ENCODE measurements around the gene GSDMA. TPM values are rescaled to one million over a fixed set of nuclear protein-coding genes. Genes with fewer than 3 reads are reported as not detected.

GSDMA gene
- total and polyA plus RNA-seq, 10 of the 15 experiments (the other 5 are each of a cell fraction or from before 2014, with no cell fraction given) = 0.04 to 0.11 TPM; not detected in 8

DNA sequence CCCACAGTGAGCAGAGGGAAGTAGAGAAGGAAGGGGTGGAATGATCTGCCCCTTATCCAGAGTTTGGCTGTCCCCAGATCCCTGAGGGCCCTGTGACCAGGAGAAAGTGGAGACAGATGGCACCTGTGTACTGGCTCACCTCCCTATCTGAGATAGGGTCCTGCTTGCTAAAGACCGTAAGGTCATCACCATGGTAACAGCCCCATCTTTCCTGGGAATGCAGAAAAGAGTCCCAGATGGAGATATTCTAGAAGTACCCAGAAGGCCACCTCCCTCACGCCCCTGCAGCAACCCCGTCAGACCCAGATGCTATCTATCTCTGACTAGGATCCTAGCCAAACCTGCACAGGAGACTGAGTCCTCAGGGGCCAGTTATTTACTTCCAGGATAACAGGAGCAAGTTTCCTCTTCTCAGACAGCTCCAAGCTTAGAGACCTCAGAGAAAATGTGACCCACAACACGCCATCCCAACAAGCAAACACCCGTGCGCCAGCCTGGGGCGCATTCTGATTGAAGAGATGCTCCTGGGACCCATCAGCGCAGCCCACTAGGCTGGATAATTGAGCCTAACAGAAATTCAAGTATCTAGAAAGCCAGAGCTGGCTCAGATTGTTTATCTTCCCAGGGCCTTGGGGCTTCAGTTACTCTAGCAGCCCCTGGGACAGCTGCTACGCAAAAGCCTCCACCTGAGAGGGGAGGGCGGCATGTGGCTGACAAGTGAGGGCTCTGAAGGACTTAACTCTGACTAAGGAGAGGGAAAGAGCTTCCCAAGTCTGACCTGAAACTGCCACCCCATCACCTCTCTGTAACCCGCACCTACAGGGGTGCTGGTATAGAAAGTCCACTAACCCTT, 37.3 kb upstream of the GSDMA start:
- Histone ChIP-seq H3K27ac (ENCODE audit: control insufficient read depth, insufficient read depth) (peak overlapping the region; percentile 82), H3K27me3 (replicated peaks in 1 of 2; ENCODE audit: control insufficient read depth in 2 of 2, insufficient read depth in 2 of 2, low read length in 1 of 2) (no peaks in the 10 kb centered on the region), H4K20me1 (ENCODE audit: control insufficient read depth, insufficient read depth) (no peaks in the 10 kb centered on the region), H3K79me2 (ENCODE audit: control insufficient read depth, insufficient read depth, low read length) (peaks cover 58% of the 10 kb centered on the region), H3K4me1 (ENCODE audit: control insufficient read depth, insufficient read depth, low read length) (peaks cover 40% of the 10 kb centered on the region), H3K9me3 (replicated peaks; ENCODE audit: control insufficient read depth, insufficient read depth, low read length) (no peaks in the 10 kb centered on the region), H3K9ac (ENCODE audit: control insufficient read depth, insufficient read depth, low read length) (peak overlapping the region; percentile 83), H3K4me3 (peak overlapping the region; percentile 87), H3K36me3 (ENCODE audit: control insufficient read depth in 2 of 2, insufficient read depth in 2 of 2, low read length in 1 of 2) (peaks cover 8 to 13% of the 10 kb centered on the region in 2 experiments; a peak in 3 of 4 replicates), H2AFZ (ENCODE audit: control insufficient read depth, low read depth, low read length) (no peak overlapping the region), H3K4me2 (ENCODE audit: control insufficient read depth, insufficient read depth) (peak overlapping the region; percentile 89)
- ChIA-PET CTCF (interaction anchor here (1.0 to 2.2 kb wide), 8 partner anchors 10 to 60 kb away, joined by 3 to 12 read pairs (median 4); partner anchors contain the start of gene PSMD3), POLR2A (interaction anchor here (0.6 to 6.4 kb wide), 8 partner anchors 10 to 170 kb away, joined by 3 to 64 read pairs (median 4); no protein-coding TSS in a partner anchor), RAD21 (ENCODE audit: unreplicated experiment) (interaction anchor here (0.9 to 4.2 kb wide), 6 partner anchors 10 to 170 kb away, joined by 4 to 35 read pairs (median 7); partner anchors contain the start of gene PSMD3), SMC1A (ENCODE audit: uncharacterized antibody, unreplicated experiment) (interaction anchor here (1.1 to 5.7 kb wide), 3 partner anchors 10 to 21 kb away, joined by 3 to 46 read pairs (median 12); no protein-coding TSS in a partner anchor)
- FAIRE-seq = no peak
- ATAC-seq = no peak
- no TSS peak for BruUV-seq (replicated peaks)
- intact Hi-C loops (cut with micrococcal nuclease; ENCODE audit: unreplicated experiment) = loop anchor here (2.0 to 5.0 kb wide), 3 partner anchors 33 to 168 kb away; partner anchors contain the start of gene PSMD3
- no peak for DNase-seq (ENCODE audit: low read depth, low spot score)
- 92% methylated on average over 11 of the region's 11 CpGs for WGBS (ENCODE audit: insufficient coverage, insufficient replicate concordance, low lambda C conversion rate, missing lambda C conversion rate)
- in situ Hi-C loops (cut with MboI) = no loop called here
- TF ChIP-seq, protein P1, sequence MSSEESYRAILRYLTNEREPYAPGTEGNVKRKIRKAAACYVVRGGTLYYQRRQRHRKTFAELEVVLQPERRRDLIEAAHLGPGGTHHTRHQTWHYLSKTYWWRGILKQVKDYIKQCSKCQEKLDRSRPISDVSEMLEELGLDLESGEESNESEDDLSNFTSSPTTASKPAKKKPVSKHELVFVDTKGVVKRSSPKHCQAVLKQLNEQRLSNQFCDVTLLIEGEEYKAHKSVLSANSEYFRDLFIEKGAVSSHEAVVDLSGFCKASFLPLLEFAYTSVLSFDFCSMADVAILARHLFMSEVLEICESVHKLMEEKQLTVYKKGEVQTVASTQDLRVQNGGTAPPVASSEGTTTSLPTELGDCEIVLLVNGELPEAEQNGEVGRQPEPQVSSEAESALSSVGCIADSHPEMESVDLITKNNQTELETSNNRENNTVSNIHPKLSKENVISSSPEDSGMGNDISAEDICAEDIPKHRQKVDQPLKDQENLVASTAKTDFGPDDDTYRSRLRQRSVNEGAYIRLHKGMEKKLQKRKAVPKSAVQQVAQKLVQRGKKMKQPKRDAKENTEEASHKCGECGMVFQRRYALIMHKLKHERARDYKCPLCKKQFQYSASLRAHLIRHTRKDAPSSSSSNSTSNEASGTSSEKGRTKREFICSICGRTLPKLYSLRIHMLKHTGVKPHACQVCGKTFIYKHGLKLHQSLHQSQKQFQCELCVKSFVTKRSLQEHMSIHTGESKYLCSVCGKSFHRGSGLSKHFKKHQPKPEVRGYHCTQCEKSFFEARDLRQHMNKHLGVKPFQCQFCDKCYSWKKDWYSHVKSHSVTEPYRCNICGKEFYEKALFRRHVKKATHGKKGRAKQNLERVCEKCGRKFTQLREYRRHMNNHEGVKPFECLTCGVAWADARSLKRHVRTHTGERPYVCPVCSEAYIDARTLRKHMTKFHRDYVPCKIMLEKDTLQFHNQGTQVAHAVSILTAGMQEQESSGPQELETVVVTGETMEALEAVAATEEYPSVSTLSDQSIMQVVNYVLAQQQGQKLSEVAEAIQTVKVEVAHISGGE (CRISPR knock-in tag; IDR thresholded peaks at IDR 0.05) = no peak
- TF ChIP-seq PAX5 (IDR thresholded peaks at IDR 0.05; ENCODE audit: borderline replicate concordance, low read depth, low read length) (no peak), NR2F1 (conservative IDR thresholded peaks at IDR 0.05) (peak; percentile 10; the same call in 1 of the 2 replicates), CEBPB (IDR thresholded peaks at IDR 0.05; ENCODE audit: borderline replicate concordance in 1 of 2, low read depth in 2 of 2, low read length in 2 of 2) (no peak), CBFB (IDR thresholded peaks at IDR 0.05; ENCODE audit: low read depth) (no peak), IKZF1 (conservative IDR thresholded peaks at IDR 0.05) (no peak), SMAD5 (IDR thresholded peaks at IDR 0.05; ENCODE audit: low read depth) (no peak)
- TF ChIP-seq, protein P2, sequence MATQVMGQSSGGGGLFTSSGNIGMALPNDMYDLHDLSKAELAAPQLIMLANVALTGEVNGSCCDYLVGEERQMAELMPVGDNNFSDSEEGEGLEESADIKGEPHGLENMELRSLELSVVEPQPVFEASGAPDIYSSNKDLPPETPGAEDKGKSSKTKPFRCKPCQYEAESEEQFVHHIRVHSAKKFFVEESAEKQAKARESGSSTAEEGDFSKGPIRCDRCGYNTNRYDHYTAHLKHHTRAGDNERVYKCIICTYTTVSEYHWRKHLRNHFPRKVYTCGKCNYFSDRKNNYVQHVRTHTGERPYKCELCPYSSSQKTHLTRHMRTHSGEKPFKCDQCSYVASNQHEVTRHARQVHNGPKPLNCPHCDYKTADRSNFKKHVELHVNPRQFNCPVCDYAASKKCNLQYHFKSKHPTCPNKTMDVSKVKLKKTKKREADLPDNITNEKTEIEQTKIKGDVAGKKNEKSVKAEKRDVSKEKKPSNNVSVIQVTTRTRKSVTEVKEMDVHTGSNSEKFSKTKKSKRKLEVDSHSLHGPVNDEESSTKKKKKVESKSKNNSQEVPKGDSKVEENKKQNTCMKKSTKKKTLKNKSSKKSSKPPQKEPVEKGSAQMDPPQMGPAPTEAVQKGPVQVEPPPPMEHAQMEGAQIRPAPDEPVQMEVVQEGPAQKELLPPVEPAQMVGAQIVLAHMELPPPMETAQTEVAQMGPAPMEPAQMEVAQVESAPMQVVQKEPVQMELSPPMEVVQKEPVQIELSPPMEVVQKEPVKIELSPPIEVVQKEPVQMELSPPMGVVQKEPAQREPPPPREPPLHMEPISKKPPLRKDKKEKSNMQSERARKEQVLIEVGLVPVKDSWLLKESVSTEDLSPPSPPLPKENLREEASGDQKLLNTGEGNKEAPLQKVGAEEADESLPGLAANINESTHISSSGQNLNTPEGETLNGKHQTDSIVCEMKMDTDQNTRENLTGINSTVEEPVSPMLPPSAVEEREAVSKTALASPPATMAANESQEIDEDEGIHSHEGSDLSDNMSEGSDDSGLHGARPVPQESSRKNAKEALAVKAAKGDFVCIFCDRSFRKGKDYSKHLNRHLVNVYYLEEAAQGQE (IDR thresholded peaks at IDR 0.05; ENCODE audit: low read depth, low read length) = no peak
- TF ChIP-seq, protein P3, sequence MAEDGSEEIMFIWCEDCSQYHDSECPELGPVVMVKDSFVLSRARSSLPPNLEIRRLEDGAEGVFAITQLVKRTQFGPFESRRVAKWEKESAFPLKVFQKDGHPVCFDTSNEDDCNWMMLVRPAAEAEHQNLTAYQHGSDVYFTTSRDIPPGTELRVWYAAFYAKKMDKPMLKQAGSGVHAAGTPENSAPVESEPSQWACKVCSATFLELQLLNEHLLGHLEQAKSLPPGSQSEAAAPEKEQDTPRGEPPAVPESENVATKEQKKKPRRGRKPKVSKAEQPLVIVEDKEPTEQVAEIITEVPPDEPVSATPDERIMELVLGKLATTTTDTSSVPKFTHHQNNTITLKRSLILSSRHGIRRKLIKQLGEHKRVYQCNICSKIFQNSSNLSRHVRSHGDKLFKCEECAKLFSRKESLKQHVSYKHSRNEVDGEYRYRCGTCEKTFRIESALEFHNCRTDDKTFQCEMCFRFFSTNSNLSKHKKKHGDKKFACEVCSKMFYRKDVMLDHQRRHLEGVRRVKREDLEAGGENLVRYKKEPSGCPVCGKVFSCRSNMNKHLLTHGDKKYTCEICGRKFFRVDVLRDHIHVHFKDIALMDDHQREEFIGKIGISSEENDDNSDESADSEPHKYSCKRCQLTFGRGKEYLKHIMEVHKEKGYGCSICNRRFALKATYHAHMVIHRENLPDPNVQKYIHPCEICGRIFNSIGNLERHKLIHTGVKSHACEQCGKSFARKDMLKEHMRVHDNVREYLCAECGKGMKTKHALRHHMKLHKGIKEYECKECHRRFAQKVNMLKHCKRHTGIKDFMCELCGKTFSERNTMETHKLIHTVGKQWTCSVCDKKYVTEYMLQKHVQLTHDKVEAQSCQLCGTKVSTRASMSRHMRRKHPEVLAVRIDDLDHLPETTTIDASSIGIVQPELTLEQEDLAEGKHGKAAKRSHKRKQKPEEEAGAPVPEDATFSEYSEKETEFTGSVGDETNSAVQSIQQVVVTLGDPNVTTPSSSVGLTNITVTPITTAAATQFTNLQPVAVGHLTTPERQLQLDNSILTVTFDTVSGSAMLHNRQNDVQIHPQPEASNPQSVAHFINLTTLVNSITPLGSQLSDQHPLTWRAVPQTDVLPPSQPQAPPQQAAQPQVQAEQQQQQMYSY (CRISPR knock-in tag; IDR thresholded peaks at IDR 0.05) = no peak

All from GM12878 (cell line).